CD4-positive, alpha-beta T cell treated with Interleukin-6 for 4 hours (primary cell): ENCODE measurements around the gene TRIM14.
"Not testable (repeated sequence)": the region's sequence is repeated elsewhere in the genome, so short reads cannot be mapped to it uniquely, and the experiment has no call there.

ENCODE experiments used
- DNase-seq: peaks from one replicate; pipeline ENCODE4 v3.0.0-alpha.2; 2020; ENCODE audit warnings: mixed read lengths

The TRIM14 gene

GRCh38 chr9:98080326-98080725 is 38.7 kb downstream of the TRIM14 start:
- DNase-seq: no peak

GRCh38 chr9:98078895-98079294 is 40.1 kb downstream of the TRIM14 start:
- no peak for DNase-seq

GRCh38 chr9:98076514-98076890 is 42.5 kb downstream of the TRIM14 start:
- DNase-seq: not testable (repeated sequence)

- DNase-seq: peak; percentile 33
Observed at GRCh38 chr9:98075332-98075805, 43.7 kb downstream of the TRIM14 start.

- peak; percentile 74 for DNase-seq
Observed at GRCh38 chr9:98074115-98074990, 44.7 kb downstream of the TRIM14 start.

- no peak for DNase-seq
Observed at GRCh38 chr9:98071737-98072136, 47.3 kb downstream of the TRIM14 start.

GRCh38 chr9:98070704-98071103 is 48.3 kb downstream of the TRIM14 start:
- DNase-seq: no peak

GRCh38 chr9:98069551-98069950 is 49.5 kb downstream of the TRIM14 start:
- no peak for DNase-seq

GRCh38 chr9:98067184-98067583 is 51.8 kb downstream of the TRIM14 start:
- no peak for DNase-seq

GRCh38 chr9:98066235-98066634 is 52.8 kb downstream of the TRIM14 start:
- no peak for DNase-seq

- no peak for DNase-seq
Observed at GRCh38 chr9:98064623-98065392, 54.2 kb downstream of the TRIM14 start.

- no peak for DNase-seq
Observed at GRCh38 chr9:98062161-98062560, 56.9 kb downstream of the TRIM14 start.

GRCh38 chr9:98057138-98057799 is 61.8 kb downstream of the TRIM14 start:
- DNase-seq: peak; percentile 56

- DNase-seq: peak; percentile 96
Observed at GRCh38 chr9:98056269-98057137, 62.5 kb downstream of the TRIM14 start, which contains the start of gene NANS. Gene NANS, plus strand, starts transcription at chr9:98056732. Its CDS starts 77 bp downstream, at chr9:98056809.

GRCh38 chr9:98054376-98054951 is 64.6 kb downstream of the TRIM14 start:
- no peak for DNase-seq

GRCh38 chr9:98050351-98050750 is 68.7 kb downstream of the TRIM14 start:
- no peak for DNase-seq

GRCh38 chr9:98049288-98050072 is 69.5 kb downstream of the TRIM14 start:
- no peak for DNase-seq

- no peak for DNase-seq
Observed at GRCh38 chr9:98047002-98047401, 72.0 kb downstream of the TRIM14 start.

- no peak for DNase-seq
Observed at GRCh38 chr9:98046180-98046543, 72.9 kb downstream of the TRIM14 start.

GRCh38 chr9:98045234-98046179 is 73.5 kb downstream of the TRIM14 start:
- DNase-seq: peak; percentile 17
